HG03571 (cell line): ENCODE results near the gene CENPB.

Experiments used
- ATAC-seq: cut with Tn5 transposase; IDR thresholded peaks from one replicate; pipeline ENCODE4 v1.9.1; 2021; ENCODE audit not compliant: unreplicated experiment

CENPB gene

GRCh38 chr20:3751305-3751674, 35.2 kb downstream of the CENPB start:
- no peak for ATAC-seq

- ATAC-seq: no peak
Observed at GRCh38 chr20:3749689-3750531, 36.6 kb downstream of the CENPB start.

DNA sequence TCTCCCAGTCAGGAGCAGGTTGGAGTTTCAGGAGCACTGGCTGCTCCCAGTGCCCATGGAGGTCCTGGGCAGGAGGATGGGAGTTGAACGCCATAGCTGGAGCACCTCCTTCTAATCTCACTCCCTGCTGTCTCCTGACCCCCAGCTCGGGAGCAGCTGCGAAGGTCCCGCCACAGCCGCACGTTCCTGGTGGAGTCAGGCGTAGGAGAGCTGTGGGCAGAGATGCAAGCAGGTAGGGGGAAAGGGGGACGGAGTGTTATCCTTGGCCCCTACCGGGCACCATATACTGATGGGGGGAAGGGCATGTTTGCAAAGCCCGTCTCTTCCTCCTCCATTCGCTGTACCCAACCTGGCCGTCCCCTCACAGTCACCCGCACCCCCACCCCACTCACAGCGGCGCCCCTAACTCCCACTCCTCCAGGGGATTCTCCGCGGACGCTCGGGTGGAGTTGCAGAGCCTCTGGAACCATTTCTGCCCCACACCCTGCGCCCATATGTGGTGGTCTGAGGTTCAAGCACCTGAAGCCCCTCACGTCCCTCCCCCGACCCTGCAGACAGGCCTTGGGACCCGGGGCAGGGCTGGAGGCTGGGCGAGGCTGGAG, 37.4 kb downstream of the CENPB start:
- no peak for ATAC-seq

- ATAC-seq: no peak
Observed at GRCh38 chr20:3748073-3748472, 38.5 kb downstream of the CENPB start.

GRCh38 chr20:3747471-3747870, 39.1 kb downstream of the CENPB start:
- no peak for ATAC-seq

DNA sequence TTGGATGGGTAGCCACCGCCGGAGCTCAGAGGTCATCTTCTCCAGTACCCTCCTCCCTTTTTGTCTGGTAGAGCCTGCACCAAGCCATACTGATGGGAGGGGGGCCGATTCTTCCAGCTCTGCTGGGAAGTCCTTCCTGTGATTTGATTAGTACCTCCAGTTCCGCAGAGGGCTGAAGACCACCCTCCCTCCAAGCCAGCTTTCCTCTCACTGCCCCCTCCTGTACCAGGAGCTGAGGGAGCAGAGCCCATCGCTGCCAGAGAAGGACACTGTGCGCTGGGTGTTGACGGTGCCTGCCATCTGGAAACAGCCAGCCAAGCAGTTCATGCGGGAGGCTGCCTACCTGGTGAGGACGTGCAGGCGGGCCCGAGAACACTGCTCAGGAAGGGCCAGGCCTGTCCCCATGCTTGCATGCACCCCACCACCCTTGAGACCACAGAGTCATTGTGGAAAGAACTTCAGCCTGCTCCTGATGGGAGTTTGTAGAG, 40.8 kb downstream of the CENPB start:
- no peak for ATAC-seq

DNA sequence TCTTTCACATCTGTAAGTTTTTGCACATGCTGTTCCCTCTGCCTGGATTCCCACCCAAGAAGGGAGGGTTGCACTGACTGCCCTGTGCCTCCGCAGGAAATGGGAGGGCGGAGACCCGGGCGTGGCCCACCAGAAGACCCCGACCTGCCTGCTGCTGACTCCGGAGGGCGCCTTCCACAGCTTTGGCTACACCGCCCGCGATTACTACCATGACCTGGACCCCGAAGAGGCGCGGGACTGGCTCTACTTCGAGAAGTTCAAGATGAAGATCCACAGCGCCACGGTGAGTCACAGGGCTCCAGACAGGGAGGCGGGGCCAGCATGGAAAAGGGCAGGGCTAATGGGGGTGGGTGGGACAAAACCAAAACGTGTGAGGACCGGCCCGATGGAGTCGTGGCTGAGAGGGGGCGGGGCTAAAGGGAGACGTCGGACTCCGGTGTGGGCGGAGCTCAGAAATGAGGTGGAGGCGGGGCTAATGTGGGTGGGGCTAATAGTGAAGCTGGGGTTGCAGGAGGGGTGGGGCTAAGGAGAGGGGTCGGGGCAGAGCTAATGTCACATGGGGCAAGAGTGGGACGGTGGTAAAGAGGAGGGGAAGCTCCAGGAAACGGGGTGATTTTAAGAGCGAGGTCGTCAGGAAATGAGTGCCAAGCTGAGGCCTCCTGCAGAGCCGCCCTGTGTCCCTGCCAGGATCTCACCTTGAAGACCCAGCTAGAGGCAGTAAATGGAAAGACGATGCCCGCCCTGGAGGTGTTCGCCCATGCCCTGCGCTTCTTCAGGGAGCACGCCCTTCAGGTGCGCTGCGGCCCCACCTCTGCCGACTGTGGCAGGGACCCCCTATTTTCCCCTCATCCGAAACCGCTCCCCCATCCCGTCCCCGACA, 41.5 kb downstream of the CENPB start:
- no peak for ATAC-seq

GRCh38 chr20:3744037-3744436, 42.5 kb downstream of the CENPB start:
- no peak for ATAC-seq

DNA sequence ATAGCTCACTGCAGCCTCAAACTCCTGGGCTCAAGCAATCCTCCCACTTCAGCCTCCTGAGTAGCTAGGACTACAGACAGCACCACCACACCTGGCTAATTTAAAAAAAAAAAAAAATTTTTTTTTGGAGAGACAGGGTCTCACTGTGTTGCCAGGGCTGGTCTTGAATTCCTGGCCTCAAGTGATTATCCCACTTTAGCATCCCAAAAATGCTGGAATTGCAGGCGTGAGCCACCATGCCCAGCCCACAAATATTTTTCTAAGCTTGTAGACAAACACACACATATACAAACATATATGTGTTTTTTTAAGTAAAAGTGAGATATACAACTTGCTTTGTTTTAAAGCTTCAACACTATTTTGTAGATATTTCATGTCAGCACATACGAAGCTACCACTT, 43.3 kb downstream of the CENPB start:
- no peak for ATAC-seq

- ATAC-seq: no peak
Observed at GRCh38 chr20:3741836-3742458, 44.6 kb downstream of the CENPB start.

GRCh38 chr20:3740615-3741301, 45.8 kb downstream of the CENPB start:
- ATAC-seq: no peak

GRCh38 chr20:3739926-3740451, 46.6 kb downstream of the CENPB start:
- ATAC-seq: no peak

DNA sequence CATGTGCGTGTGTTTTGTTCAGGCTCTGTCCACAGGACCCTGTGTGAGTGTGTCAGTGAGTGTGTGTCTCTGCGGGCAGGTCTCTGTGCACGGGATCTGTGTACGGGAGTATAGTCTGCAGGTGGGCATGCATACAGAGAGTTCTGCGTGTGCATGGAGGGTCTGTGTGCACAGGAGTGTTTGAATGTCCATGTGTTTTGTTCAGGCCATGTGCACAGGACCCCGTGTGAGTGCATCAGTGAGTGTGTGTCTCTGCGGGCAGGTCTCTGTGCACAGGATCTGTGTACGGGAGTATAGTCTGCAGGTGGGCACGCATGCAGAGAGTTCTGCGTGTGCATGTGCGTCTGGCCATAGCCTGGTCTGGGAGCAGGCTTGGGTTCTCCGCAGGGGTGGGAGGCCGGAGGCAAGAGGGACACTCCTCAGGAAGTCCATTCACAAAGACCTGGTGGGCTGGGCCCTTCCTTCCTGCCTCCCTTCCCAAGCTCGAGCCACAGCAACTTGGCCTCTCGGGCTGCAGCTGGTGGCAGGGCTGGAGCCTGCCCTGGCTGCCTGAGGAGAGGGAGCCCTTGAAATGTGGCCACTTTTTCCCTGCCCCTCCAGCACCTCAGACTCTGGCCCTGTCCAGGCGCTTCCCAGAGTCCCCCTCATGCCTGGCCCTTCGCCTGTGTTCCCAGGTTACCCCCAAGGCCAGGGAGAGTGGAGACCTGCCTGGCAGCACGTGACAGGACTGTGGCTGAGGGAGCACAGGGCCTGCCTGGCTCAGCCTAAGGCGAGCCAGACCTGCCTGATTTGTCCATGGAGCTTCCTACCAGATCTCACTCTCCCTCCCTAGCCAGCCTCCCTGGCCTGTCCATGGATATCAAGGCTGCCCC, 47.2 kb downstream of the CENPB start:
- ATAC-seq: no peak

GRCh38 chr20:3738111-3739053, 48.2 kb downstream of the CENPB start:
- ATAC-seq: no peak

DNA sequence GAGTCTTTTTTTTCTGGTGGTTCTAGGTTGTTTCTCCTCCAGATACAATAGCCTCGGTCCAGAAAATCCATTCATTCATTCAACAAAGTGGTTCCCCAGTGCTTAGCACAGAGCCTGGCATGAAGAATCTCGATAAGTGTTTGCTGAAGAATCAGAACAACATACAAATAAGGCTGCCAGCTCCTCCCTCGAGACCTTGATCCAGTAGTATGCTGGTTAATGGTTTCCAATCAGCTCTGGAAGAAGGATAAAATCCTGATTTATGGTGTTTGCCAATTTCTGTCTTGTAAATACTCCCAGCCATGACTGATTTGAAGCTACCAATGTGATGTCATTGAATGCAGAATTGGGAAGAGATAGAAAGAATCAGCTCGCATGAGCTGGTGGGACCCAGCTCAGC, 50.8 kb downstream of the CENPB start:
- no peak for ATAC-seq

DNA sequence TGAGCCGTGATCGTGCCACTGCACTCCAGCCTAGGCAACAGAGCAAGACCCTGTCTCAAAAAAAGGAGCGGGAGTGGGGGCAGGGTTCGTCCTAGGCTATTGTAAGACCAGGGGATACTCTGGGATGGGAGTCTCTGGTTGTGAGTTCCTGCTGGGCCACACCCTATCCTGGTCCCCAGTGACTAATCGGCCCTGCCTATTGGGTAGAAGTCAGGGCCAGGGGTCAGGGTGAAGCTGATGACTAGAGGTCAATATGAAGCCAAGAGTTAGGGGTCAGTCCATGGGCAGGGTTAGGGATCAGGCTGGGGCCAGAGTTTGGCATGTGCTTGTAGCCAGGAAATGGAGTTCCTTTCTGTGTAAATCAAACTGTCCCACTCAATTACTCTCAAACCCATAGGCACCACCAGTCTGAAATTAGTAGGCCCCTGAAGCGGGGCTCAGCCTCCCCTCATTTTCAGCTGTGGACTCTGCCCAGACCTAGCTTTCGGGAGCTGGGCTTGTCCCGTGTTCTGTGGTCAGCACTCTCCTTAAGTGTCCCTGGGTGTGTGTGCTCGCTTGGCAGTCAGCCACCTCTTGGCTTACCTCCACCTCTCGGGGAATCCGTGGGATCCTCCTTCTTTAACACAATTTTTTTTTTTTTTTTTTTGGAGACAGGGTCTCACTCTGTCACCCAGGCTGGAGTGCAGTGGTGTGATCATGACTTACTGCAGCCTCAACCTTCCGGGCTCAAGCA, 52.3 kb downstream of the CENPB start:
- no peak for ATAC-seq
